ENCODE data around the gene USP15. TPM values are rescaled to one million over a fixed set of nuclear protein-coding genes. Genes with fewer than 3 reads are reported as not detected.

The USP15 gene
- polyA plus RNA-seq, 3 donors = 45.0 to 48.3 (median 48.2) TPM

DNA sequence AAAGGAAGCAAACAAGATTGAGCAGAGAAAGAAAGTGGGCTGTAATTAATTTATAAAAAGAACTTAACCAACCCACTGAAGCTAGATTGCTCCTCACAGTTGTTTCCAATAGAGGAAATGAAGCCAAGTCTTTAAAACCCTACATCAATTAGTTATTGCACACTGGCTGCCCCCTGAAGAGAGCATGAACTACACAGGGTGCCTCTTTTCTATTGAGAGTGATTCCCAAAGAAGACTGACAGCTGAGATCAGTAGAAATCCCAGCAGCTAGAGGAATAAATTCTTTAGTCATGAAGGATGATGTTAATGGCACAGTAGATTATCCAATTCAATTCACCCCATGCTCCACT lies 8.6 kb upstream of the USP15 start:
- no peak for DNase-seq

GRCh38 chr12:62252576-62252975 lies 7.6 kb upstream of the USP15 start:
- no peak for DNase-seq

GRCh38 chr12:62254967-62255366 lies 5.2 kb upstream of the USP15 start:
- no peak for DNase-seq

DNA sequence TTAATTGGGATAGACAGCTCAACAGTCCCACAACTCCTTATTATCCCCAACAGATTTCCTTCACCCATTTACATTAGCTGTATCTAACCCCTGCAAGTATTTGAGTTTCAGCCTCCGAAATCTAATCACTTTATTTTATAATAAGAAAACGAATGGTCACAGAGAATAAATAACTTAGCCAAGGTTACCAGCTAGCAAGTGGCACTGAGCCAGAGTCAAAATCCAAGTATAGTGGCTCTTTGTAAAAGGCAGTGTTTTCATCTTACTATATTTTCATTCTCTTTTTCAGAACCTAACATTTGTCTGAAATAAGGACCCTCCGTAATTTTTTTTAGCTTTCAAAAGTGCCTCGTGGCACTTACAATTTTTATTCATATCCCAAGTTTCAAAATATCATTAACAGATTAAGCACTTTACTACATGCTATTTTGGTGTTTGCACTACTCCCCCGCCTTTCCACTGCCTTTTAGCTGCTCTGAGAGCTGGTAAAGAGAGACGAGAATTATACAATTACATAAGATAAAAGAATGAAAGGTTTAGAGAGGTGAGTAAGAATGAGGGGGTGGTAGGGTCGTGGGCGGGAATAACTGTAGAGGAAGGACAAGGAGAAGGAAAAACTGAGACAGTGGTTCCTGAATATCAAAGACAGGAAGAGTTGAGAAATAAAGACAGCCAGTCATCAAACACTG lies 3.7 kb upstream of the USP15 start:
- no peak for DNase-seq

GRCh38 chr12:62258231-62258630 lies 2.0 kb upstream of the USP15 start:
- no peak for DNase-seq

DNA sequence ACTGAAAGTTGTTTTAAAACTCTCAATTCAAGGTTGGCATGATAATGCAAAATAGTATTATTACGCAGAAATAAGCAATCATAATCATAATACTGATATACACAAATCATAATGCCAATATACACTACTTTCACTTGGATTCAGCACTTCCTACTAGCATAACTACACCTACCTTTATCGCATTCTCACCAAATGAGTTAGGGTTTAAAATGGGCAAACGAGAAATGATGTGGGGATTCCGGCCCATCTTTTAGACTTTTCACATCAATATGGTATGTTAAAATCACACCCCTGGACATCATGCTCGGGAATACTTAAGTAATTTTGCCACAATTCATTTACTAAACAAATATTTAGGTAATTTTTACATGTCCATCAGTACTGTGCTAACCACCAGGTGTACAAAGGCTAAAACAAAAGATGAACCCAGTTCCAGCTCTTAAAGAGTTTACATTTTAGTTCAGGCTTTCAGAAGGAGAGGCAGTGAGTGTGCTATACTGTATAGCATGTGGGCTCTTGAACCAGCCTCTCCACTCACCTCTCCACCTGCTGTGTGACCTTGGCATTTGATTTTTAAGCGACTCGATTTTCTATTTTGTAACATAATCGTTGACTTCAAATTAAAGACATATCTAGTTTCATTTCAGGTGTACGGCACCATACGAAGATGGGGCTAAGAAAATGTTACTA lies 1.1 kb upstream of the USP15 start:
- DNase-seq = peak; percentile 22

DNA sequence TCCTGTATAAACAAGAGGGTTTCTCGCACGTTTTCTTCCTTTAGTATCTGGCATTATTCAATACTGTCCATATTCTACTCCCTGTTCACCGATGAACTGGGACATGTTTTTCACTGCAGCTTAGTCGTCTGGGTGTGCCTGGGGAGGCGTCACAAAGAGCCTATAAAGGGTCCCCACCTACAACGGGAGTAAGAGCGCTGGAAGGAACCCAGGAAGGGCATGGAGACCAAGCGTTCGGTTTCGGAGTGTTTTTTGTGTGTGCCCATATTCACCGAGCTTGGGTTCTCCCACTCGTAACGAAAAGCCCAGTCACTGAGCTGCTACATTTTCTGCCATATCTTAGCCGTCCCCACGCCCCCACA lies 592 bp upstream of the USP15 start:
- no peak for DNase-seq

DNA sequence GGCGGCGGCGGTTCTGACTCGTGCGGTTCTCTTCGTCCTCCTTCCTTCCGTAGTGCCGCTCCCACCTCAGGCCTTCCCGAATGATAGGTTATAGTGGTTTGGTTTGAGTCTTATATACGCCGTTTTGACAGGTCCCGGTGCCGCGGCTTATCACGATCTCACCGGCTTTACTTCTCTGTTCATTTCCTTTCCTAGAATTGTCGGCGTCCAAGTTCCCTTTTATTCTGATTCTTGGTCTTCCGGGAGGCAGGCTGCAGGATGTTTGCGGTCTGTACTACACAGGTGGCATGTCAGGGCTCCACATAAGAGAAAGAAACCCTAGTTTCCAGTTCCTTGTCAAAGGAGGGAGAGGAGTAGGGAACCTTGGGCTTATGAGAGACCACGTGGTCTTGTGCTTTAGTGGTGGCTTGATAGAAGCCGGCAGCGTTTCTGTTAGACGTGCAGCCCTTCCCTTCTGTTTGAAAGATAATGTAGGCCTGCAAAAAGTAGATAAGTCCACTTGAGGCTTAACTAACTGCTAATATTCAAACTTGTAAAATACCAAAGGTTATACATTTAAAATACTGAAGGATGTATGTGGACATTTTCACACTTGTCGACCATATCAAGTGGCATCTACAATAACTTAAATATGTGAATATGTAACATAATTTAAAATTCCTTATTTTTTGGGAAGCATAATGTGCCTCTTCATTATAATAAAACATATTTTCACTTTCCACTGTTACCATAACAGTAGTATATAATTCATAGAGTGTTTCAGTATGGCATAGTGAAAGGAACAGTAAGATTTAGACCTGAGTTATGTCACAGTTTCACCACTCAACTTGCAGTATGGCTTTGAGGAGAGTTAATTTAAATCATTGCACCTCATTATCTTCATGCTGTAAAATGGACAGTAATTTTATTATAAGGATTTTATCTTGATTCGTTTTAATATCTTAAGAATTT lies 804 bp downstream of the USP15 start:
- DNase-seq = peak; percentile 17

GRCh38 chr12:62261876-62262517 lies 1.8 kb downstream of the USP15 start:
- no peak for DNase-seq

GRCh38 chr12:62263232-62263631 lies 3.0 kb downstream of the USP15 start:
- DNase-seq = no peak

DNA sequence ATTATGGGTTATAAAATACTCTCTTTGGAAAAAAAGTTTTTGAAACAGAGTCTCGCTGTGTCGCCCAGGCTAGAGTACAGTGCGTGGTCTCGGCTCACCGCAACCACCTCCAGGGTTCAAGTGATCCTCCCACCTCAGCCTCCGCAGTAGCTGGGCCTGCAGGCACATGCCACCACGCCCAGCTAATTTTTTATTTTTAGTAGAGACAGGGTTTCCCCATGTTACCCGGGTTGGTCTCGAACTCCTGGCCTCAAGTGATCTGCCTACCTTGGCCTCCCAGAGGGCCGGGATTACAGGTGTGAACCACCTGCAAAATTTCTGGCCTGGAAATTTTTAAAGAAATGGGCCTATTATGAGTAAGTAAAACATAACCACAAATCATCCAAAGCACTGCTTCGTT lies 3.8 kb downstream of the USP15 start:
- DNase-seq = no peak

DNA sequence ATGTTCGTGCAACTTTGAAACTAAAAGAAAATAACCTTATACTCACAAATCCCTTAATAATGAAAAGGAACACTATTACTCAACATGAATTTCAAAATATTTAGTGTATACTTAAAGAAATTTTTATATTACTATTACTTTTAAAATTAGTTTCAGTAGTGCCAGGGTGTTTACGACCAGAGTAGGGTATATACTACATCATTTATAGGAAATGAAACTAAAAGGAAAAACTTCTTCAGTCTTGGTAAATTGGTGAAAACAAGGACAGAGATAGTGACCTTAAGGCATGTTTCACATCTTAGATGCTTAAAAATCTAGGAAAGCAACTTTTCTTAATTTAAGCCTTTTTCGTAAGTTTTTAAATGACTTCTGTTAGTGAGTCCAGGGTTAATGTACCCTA lies 4.5 kb downstream of the USP15 start:
- DNase-seq = no peak

GRCh38 chr12:62265511-62265910 lies 5.3 kb downstream of the USP15 start:
- DNase-seq = no peak

GRCh38 chr12:62267026-62267425 lies 6.8 kb downstream of the USP15 start:
- no peak for DNase-seq

DNA sequence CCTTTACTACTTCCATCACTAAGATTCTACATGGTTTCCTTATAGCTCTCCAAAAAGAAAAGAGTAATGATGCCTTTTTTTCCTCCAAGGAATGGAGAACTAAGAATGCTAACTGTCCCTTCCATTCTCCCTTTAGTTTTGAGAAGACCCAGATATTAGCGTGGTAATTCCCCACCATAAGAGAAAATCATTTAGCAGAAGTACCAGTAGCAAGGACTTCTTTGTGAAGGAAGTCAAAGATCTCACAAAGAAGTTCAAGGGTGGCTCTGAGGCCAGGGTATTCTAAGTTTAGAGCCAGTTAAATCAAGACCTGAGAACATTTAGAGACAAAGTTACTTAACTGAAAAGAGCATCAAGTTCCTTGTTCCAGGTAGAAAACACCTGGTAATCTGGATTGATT lies 7.3 kb downstream of the USP15 start:
- DNase-seq = no peak

GRCh38 chr12:62268956-62269355 lies 8.8 kb downstream of the USP15 start:
- DNase-seq = no peak

GRCh38 chr12:62269464-62270228 lies 9.4 kb downstream of the USP15 start:
- DNase-seq = no peak

DNA sequence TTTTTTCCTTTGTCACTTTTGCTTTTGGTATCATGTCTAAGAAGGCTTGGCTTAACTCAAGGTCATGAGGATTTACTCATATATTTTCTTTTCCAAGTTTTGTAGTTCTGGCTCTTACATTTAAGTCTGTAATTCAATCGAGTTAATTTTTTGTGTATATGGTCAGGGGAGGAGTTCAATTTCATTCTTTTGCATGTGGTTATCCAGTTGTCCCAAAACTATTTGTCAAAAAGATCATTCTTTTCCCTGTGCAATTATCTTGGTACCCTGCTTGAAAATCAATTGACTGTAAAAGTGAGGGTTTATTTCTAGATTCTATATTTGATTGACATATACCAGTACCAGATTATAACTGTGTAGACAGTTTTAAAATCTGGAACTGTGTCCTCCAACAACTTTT lies 10.2 kb downstream of the USP15 start:
- DNase-seq = no peak

DNA sequence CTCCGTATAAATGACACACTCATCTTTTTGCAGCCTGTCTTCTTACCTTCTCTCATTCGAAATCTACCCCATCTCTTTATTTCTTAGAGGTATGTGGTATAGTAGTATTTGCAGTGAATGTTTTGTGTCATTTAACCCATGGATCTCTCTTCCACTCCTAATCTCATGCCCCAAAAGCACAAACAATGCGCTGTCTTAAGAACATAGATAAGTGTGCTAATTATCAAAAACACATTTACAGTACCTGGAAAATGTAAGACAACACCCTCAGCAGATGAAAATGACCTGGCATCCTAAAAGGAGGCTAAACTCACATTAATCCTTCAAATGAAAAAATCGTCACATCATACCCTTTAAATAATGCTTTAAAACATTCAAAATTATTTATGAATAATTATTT lies 10.7 kb downstream of the USP15 start:
- DNase-seq = no peak

DNA sequence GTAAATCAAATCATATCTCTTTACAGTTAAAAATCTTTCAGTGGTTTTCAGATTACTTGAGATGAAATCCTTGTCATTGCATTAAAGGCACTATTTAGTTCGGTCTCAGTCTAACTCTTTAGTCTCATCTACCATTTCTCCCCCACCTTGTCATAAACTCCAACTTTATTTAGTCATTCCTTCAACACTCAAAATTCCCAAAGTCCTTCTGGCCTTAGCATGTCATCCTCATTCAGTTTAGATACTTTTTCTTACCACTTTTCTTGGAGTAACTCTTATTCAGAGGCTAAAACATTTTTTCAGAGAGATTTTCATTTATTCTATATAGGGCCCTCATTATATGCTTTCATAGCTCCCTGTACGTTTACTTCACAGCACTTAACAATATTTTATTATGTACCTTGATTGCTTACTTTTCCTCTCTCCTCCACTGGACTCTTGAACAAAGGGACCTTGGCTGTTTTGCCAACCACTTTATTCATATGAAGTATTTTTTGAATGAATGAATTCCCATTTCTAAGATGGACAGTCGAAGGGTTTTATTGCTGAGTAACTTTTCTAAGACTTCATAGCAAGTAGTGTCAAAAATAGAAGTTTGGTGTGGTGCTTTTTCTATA lies 12.8 kb downstream of the USP15 start:
- no peak for DNase-seq

DNA sequence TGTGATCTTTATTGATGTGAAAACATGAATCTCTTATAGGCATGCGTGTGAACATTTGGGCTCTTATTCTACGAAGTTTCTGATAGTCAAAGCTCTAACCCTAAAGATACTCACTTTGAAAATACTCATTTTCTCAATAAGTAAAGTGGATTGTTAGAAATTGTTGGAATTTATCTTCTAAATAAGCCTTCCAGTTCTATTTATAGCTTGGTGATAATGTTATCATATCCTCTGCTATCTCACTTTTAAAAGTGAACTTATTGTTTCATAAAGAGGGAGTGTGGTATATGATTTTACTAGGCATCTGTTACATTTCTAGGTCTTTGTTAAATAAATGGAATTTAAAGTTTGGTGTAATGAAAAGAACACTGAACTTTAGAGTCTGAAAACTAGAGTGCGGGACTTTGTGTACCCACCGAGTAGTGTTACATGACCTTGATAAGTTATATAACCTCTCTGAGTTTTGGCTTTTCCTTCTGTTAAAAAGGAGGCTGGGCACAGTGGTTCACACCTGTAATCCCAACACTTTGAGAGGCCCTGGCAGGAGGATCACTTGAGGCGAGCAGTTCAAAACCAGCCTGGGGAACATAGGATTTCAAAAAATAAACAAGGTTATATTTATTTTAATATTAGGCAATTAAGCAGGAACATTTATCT lies 13.6 kb downstream of the USP15 start:
- DNase-seq = no peak

Data from renal pelvis (tissue), 4 donors.